ENCODE data around the gene TMEM269. TPM values are rescaled to one million over a fixed set of nuclear protein-coding genes. Genes with fewer than 3 reads are reported as not detected.

Gene TMEM269
- total RNA-seq, 2 experiments from 2014 or later = 0.24 to 0.57 TPM

GRCh38 chr1:42816585-42817439, 32.0 kb downstream of the TMEM269 start, which contains the start of the genes ERMAP and SVBP:
Gene ERMAP (plus strand): TSS chr1:42817122. CDS start chr1:42830449, 13,327 bp downstream.
Gene SVBP (minus strand): TSS chr1:42817397. CDS start chr1:42816544, 853 bp downstream.
- H3K27me3 Mint-ChIP-seq (ENCODE audit: low read depth) = no peaks in the 10 kb centered on the region
- no peaks in the 10 kb centered on the region for H3K9me3 Mint-ChIP-seq
- CTCF ChIA-PET = interaction anchor here (1.0 to 1.7 kb wide), 4 partner anchors 30 to 106 kb away, joined by 3 to 5 read pairs (median 3); partner anchors contain the start of genes C1orf50, P3H1 and ZNF691
- intact Hi-C loops (cut with micrococcal nuclease) = loop anchor here (1.0 to 5.0 kb wide), 8 partner anchors 29 to 480 kb away; partner anchors contain the start of genes C1orf50, CCDC30, CFAP57 and EBNA1BP2
- H3K4me3 Mint-ChIP-seq = peak within 1 kb of the TSS; percentile 76
- peaks cover 4% of the 10 kb centered on the region for H3K36me3 Mint-ChIP-seq (ENCODE audit: low read depth)
- H3K27ac Mint-ChIP-seq = peak within 1 kb of the TSS; percentile 77
- DNase-seq = peak; percentile 95
- peaks cover 17% of the 10 kb centered on the region for H3K4me1 Mint-ChIP-seq (ENCODE audit: low read depth)

GRCh38 chr1:42817440-42817767, 32.6 kb downstream of the TMEM269 start:
- Mint-ChIP-seq H3K4me1 (ENCODE audit: low read depth) (peaks cover 17% of the 10 kb centered on the region), H3K27me3 (ENCODE audit: low read depth) (no peaks in the 10 kb centered on the region), H3K36me3 (ENCODE audit: low read depth) (peaks cover 4% of the 10 kb centered on the region), H3K27ac (no peak overlapping the region), H3K9me3 (no peaks in the 10 kb centered on the region), H3K4me3 (peak overlapping the region; percentile 76)
- CTCF ChIA-PET = interaction anchor here (0.6 to 1.5 kb wide), 2 partner anchors 17 to 29 kb away, joined by 3 read pairs; partner anchors contain the start of gene ZNF691
- no peak for DNase-seq
- intact Hi-C loops (cut with micrococcal nuclease) = loop anchor here (1.0 to 5.0 kb wide), 8 partner anchors 29 to 480 kb away; partner anchors contain the start of genes C1orf50, CCDC30, CFAP57 and EBNA1BP2

GRCh38 chr1:42817976-42818375, 33.2 kb downstream of the TMEM269 start:
- intact Hi-C loops (cut with micrococcal nuclease) = loop anchor here (1.0 to 5.0 kb wide), 8 partner anchors 28 to 481 kb away; partner anchors contain the start of genes C1orf50, CCDC30, CFAP57 and EBNA1BP2
- peak overlapping the region; percentile 76 for H3K4me3 Mint-ChIP-seq
- CTCF ChIA-PET = interaction anchor here (0.6 to 1.5 kb wide), 2 partner anchors 17 to 29 kb away, joined by 3 read pairs; partner anchors contain the start of gene ZNF691
- no peaks in the 10 kb centered on the region for H3K27me3 Mint-ChIP-seq (ENCODE audit: low read depth)
- H3K27ac Mint-ChIP-seq = no peak overlapping the region
- H3K4me1 Mint-ChIP-seq (ENCODE audit: low read depth) = peaks cover 22% of the 10 kb centered on the region
- H3K36me3 Mint-ChIP-seq (ENCODE audit: low read depth) = peaks cover 4% of the 10 kb centered on the region
- no peaks in the 10 kb centered on the region for H3K9me3 Mint-ChIP-seq
- DNase-seq = no peak

GRCh38 chr1:42820813-42821212, 36.0 kb downstream of the TMEM269 start:
- Mint-ChIP-seq H3K27me3 (ENCODE audit: low read depth) (no peaks in the 10 kb centered on the region), H3K4me1 (ENCODE audit: low read depth) (peaks cover 27% of the 10 kb centered on the region), H3K36me3 (ENCODE audit: low read depth) (peaks cover 2% of the 10 kb centered on the region), H3K4me3 (no peak overlapping the region), H3K27ac (no peak overlapping the region), H3K9me3 (no peaks in the 10 kb centered on the region)
- intact Hi-C loops (cut with micrococcal nuclease) = no loop called here
- CTCF ChIA-PET = interaction anchor here (1.3 kb wide), 1 partner anchor 14 kb away, joined by 4 read pairs; no protein-coding TSS in a partner anchor
- no peak for DNase-seq

- H3K4me1 Mint-ChIP-seq (ENCODE audit: low read depth) = peaks cover 21% of the 10 kb centered on the region
- H3K4me3 Mint-ChIP-seq = no peak overlapping the region
- H3K27ac Mint-ChIP-seq = no peak overlapping the region
- CTCF ChIA-PET = interaction anchor here (0.6 to 1.3 kb wide), 3 partner anchors 10 to 41 kb away, joined by 3 to 5 read pairs (median 4); no protein-coding TSS in a partner anchor
- H3K9me3 Mint-ChIP-seq = no peaks in the 10 kb centered on the region
- intact Hi-C loops (cut with micrococcal nuclease) = no loop called here
- H3K27me3 Mint-ChIP-seq (ENCODE audit: low read depth) = no peaks in the 10 kb centered on the region
- no peak for DNase-seq
- no peaks in the 10 kb centered on the region for H3K36me3 Mint-ChIP-seq (ENCODE audit: low read depth)
Measured at GRCh38 chr1:42821690-42822089, 36.9 kb downstream of the TMEM269 start.

GRCh38 chr1:42822800-42823392, 38.1 kb downstream of the TMEM269 start:
- no peak overlapping the region for H3K27ac Mint-ChIP-seq
- intact Hi-C loops (cut with micrococcal nuclease) = no loop called here
- CTCF ChIA-PET = interaction anchor here (0.6 kb wide), 1 partner anchor 456 kb away, joined by 4 read pairs; no protein-coding TSS in a partner anchor
- no peak for DNase-seq
- H3K36me3 Mint-ChIP-seq (ENCODE audit: low read depth) = no peaks in the 10 kb centered on the region
- H3K27me3 Mint-ChIP-seq (ENCODE audit: low read depth) = no peaks in the 10 kb centered on the region
- no peak overlapping the region for H3K4me3 Mint-ChIP-seq
- H3K4me1 Mint-ChIP-seq (ENCODE audit: low read depth) = peaks cover 16% of the 10 kb centered on the region
- no peaks in the 10 kb centered on the region for H3K9me3 Mint-ChIP-seq

GRCh38 chr1:42824481-42825035, 39.8 kb downstream of the TMEM269 start:
- H3K4me3 Mint-ChIP-seq = no peak overlapping the region
- CTCF ChIA-PET = interaction anchor here (0.5 to 2.0 kb wide), 2 partner anchors 22 to 115 kb away, joined by 3 to 8 read pairs; partner anchors contain the start of gene ZNF691
- H3K27me3 Mint-ChIP-seq (ENCODE audit: low read depth) = no peaks in the 10 kb centered on the region
- H3K9me3 Mint-ChIP-seq = no peaks in the 10 kb centered on the region
- H3K4me1 Mint-ChIP-seq (ENCODE audit: low read depth) = peaks cover 13% of the 10 kb centered on the region
- no peaks in the 10 kb centered on the region for H3K36me3 Mint-ChIP-seq (ENCODE audit: low read depth)
- intact Hi-C loops (cut with micrococcal nuclease) = no loop called here
- no peak overlapping the region for H3K27ac Mint-ChIP-seq
- DNase-seq = no peak

GRCh38 chr1:42825036-42825851, 40.5 kb downstream of the TMEM269 start:
- no peak for DNase-seq
- Mint-ChIP-seq H3K36me3 (ENCODE audit: low read depth) (no peaks in the 10 kb centered on the region), H3K4me3 (no peak overlapping the region), H3K27me3 (ENCODE audit: low read depth) (no peaks in the 10 kb centered on the region), H3K9me3 (no peaks in the 10 kb centered on the region), H3K4me1 (ENCODE audit: low read depth) (peaks cover 13% of the 10 kb centered on the region), H3K27ac (no peak overlapping the region)
- CTCF ChIA-PET = interaction anchor here (0.5 to 2.0 kb wide), 2 partner anchors 21 to 114 kb away, joined by 3 to 8 read pairs; partner anchors contain the start of gene ZNF691
- intact Hi-C loops (cut with micrococcal nuclease) = no loop called here

GRCh38 chr1:42830631-42831030, 45.8 kb downstream of the TMEM269 start:
- H3K27ac Mint-ChIP-seq = no peak overlapping the region
- no peak overlapping the region for H3K4me3 Mint-ChIP-seq
- H3K27me3 Mint-ChIP-seq (ENCODE audit: low read depth) = no peaks in the 10 kb centered on the region
- DNase-seq = no peak
- intact Hi-C loops (cut with micrococcal nuclease) = no loop called here
- CTCF ChIA-PET = interaction anchor here (1.0 kb wide), 2 partner anchors 16 to 243 kb away, joined by 3 to 4 read pairs; partner anchors contain the start of gene ZNF691
- H3K36me3 Mint-ChIP-seq (ENCODE audit: low read depth) = no peaks in the 10 kb centered on the region
- H3K4me1 Mint-ChIP-seq (ENCODE audit: low read depth) = no peaks in the 10 kb centered on the region
- no peaks in the 10 kb centered on the region for H3K9me3 Mint-ChIP-seq

GRCh38 chr1:42831273-42831672, 46.5 kb downstream of the TMEM269 start:
- DNase-seq = no peak
- Mint-ChIP-seq H3K4me3 (no peak overlapping the region), H3K27ac (no peak overlapping the region), H3K4me1 (ENCODE audit: low read depth) (no peaks in the 10 kb centered on the region), H3K9me3 (no peaks in the 10 kb centered on the region), H3K27me3 (ENCODE audit: low read depth) (no peaks in the 10 kb centered on the region), H3K36me3 (ENCODE audit: low read depth) (no peaks in the 10 kb centered on the region)
- CTCF ChIA-PET = interaction anchor here (1.0 kb wide), 1 partner anchor 242 kb away, joined by 4 read pairs; no protein-coding TSS in a partner anchor
- intact Hi-C loops (cut with micrococcal nuclease) = no loop called here

GRCh38 chr1:42832641-42833240, 48.0 kb downstream of the TMEM269 start:
- intact Hi-C loops (cut with micrococcal nuclease) = no loop called here
- Mint-ChIP-seq H3K27me3 (ENCODE audit: low read depth) (no peaks in the 10 kb centered on the region), H3K9me3 (no peaks in the 10 kb centered on the region), H3K4me1 (ENCODE audit: low read depth) (no peaks in the 10 kb centered on the region), H3K36me3 (ENCODE audit: low read depth) (no peaks in the 10 kb centered on the region), H3K4me3 (no peak overlapping the region), H3K27ac (no peak overlapping the region)
- no peak for DNase-seq
- CTCF ChIA-PET = interaction anchor here (0.7 kb wide), 1 partner anchor 86 kb away, joined by 3 read pairs; no protein-coding TSS in a partner anchor
